Lower leg skin (tissue), 3 donors: ENCODE measurements around the gene NEURL1.

Experiments used
- CTCF ChIP-seq, 3 donors: fragments of 450-650 bp; IDR thresholded peaks; one replicate each; pipeline ENCODE4 v1.5.1; 2016; ENCODE audit warnings: antibody characterized with exemption in 3 of 3, mild to moderate bottlenecking in 3 of 3, moderate library complexity in 2 of 3
- POLR2A ChIP-seq, 2 donors: fragments of 450-650 bp; IDR thresholded peaks; one replicate each; pipeline ENCODE4 v1.6.1; 2016 to 2017; ENCODE audit warnings: antibody characterized with exemption in 2 of 2, mild to moderate bottlenecking in 1 of 2, moderate library complexity in 1 of 2

- TF ChIP-seq CTCF (IDR thresholded peaks at IDR 0.05), result no peak
- TF ChIP-seq POLR2A (IDR thresholded peaks at IDR 0.05), result no peak
Observed at GRCh38 chr10:103463499-103463898, 30.0 kb upstream of the NEURL1 start.
